Measurements from ENCODE around the gene VTI1A. TPM values are rescaled to one million over a fixed set of nuclear protein-coding genes. Genes with fewer than 3 reads are reported as not detected.

VTI1A gene
- total RNA-seq, 1 experiment from 2014 or later: 22.0 TPM

GRCh38 chr10:112535531-112535951, 88.5 kb downstream of the VTI1A start:
- Histone ChIP-seq H3K9me3 (ENCODE audit: control insufficient read depth, low read depth, low read length) (no peaks in the 10 kb centered on the region), H3K23ac (ENCODE audit: insufficient read length, low read depth, low read length) (no peak overlapping the region), H3T11ph (ENCODE audit: low read length) (no peak overlapping the region), H4K20me1 (ENCODE audit: control insufficient read depth, insufficient read depth, insufficient read length) (no peaks in the 10 kb centered on the region), H2AFZ (ENCODE audit: low read length) (no peak overlapping the region), H4K91ac (ENCODE audit: insufficient read length, low read depth, low read length) (no peak overlapping the region), H3K4me2 (ENCODE audit: insufficient read depth, insufficient read length, low read length) (no peak overlapping the region), H2BK20ac (ENCODE audit: low read depth, low read length, poor library complexity, severe bottlenecking) (no peak overlapping the region), H2BK120ac (ENCODE audit: low read depth, low read length, poor library complexity, severe bottlenecking) (no peak overlapping the region), H3K23me2 (ENCODE audit: insufficient read length, low read depth, low read length, poor library complexity, severe bottlenecking) (no peaks in the 10 kb centered on the region), H3K27ac (ENCODE audit: insufficient read length, low read depth, low read length) (no peak overlapping the region), H3K14ac (ENCODE audit: insufficient read depth, low read length) (no peak overlapping the region; the same call in 1 of the 2 replicates), H2AK5ac (ENCODE audit: insufficient read length, low read length) (no peak overlapping the region), H3K79me2 (ENCODE audit: insufficient read depth, low read length) (no peaks in the 10 kb centered on the region), H4K8ac (replicated peaks; ENCODE audit: insufficient read length, low read depth, low read length) (no peak overlapping the region), H3K9ac (ENCODE audit: extremely low read depth, insufficient read length, low read length) (no peak overlapping the region), H3K56ac (ENCODE audit: insufficient read length, low read depth, low read length) (no peak overlapping the region), H3K18ac (ENCODE audit: insufficient read length, low read depth, low read length) (no peak overlapping the region), H2BK12ac (ENCODE audit: insufficient read length, low read depth, low read length) (no peak overlapping the region), H2BK5ac (ENCODE audit: insufficient read length, low read length) (no peak overlapping the region), H3K4ac (ENCODE audit: low read depth, low read length) (no peak overlapping the region), H3K79me1 (ENCODE audit: insufficient read depth, low read depth, low read length, poor library complexity, severe bottlenecking) (no peaks in the 10 kb centered on the region), H2BK15ac (ENCODE audit: low read depth, low read length) (no peak overlapping the region), H4K5ac (ENCODE audit: insufficient read length, low read depth, low read length) (no peak overlapping the region), H3K27me3 (ENCODE audit: insufficient read depth, low read length) (no peaks in the 10 kb centered on the region), H3K4me1 (ENCODE audit: insufficient read depth, low read length) (no peaks in the 10 kb centered on the region; the same call in 1 of the 2 replicates)
- no peak for TF ChIP-seq CTCF (conservative IDR thresholded peaks at IDR 0.05)
- Mint-ChIP-seq H3K27ac (peak overlapping the region in 2 of 3 experiments; percentile 21 to 90; a peak in 4 of 7 replicates), H3K9me3 (no peaks in the 10 kb centered on the region), H3K4me3 (no peak overlapping the region), H3K4me1 (peaks cover 4% of the 10 kb centered on the region in 2 experiments), H3K27me3 (ENCODE audit: low read depth) (no peaks in the 10 kb centered on the region), H3K36me3 (ENCODE audit: insufficient read depth in 1 of 3, low read depth in 3 of 3) (peaks cover 0 to 9% (median 0%) of the 10 kb centered on the region in 3 experiments; a peak in 2 of 7 replicates)
- no CpG with 5 or more reads among the region's 3 CpGs for WGBS (ENCODE audit: extremely low coverage, insufficient read length, low lambda C conversion rate)
- no peak for DNase-seq

Measured in H9 (cell line).